NCI-H2171 treated with DMSO at 0.1 percent for 48 hours (cell line): ENCODE results near the gene C2orf68.
"Not testable (repeated sequence)": the region's sequence is repeated elsewhere in the genome, so short reads cannot be mapped to it uniquely, and the experiment has no call there.

Experiments used
- DNase-seq: peaks from one replicate; lab custom pipeline; 2025; lab: John Stamatoyannopoulos, UW

The C2orf68 gene

GRCh38 chr2:85611705-85612587 is at the start of gene C2orf68:
C2orf68 (minus strand) TSS chr2:85612066; CDS start chr2:85611984, 82 bp downstream.
- DNase-seq: peak; percentile 92

GRCh38 chr2:85661139-85661858 is 49.4 kb upstream of the C2orf68 start:
- no peak for DNase-seq

GRCh38 chr2:85660725-85661124 is 48.9 kb upstream of the C2orf68 start:
- DNase-seq: no peak

GRCh38 chr2:85660301-85660700 is 48.4 kb upstream of the C2orf68 start:
- DNase-seq: not testable (repeated sequence)

- DNase-seq: no peak
Measured at GRCh38 chr2:85659324-85659981, 47.6 kb upstream of the C2orf68 start.

- not testable (repeated sequence) for DNase-seq
Measured at GRCh38 chr2:85657399-85657798, 45.5 kb upstream of the C2orf68 start.

- no peak for DNase-seq
Measured at GRCh38 chr2:85656468-85656867, 44.6 kb upstream of the C2orf68 start.

- DNase-seq: no peak
Measured at GRCh38 chr2:85655961-85656417, 44.1 kb upstream of the C2orf68 start.

GRCh38 chr2:85653996-85654395 is 42.1 kb upstream of the C2orf68 start:
- no peak for DNase-seq

- DNase-seq: no peak
Measured at GRCh38 chr2:85652056-85652455, 40.2 kb upstream of the C2orf68 start.

GRCh38 chr2:85651097-85651496 is 39.2 kb upstream of the C2orf68 start:
- no peak for DNase-seq

GRCh38 chr2:85650456-85650855 is 38.6 kb upstream of the C2orf68 start:
- no peak for DNase-seq

- no peak for DNase-seq
Measured at GRCh38 chr2:85649201-85650190, 37.6 kb upstream of the C2orf68 start.

- DNase-seq: no peak
Measured at GRCh38 chr2:85648619-85649018, 36.8 kb upstream of the C2orf68 start.

GRCh38 chr2:85647823-85648526 is 36.1 kb upstream of the C2orf68 start:
- DNase-seq: no peak

GRCh38 chr2:85646166-85646565 is 34.3 kb upstream of the C2orf68 start:
- DNase-seq: no peak

GRCh38 chr2:85644909-85645308 is 33.0 kb upstream of the C2orf68 start:
- no peak for DNase-seq

- DNase-seq: no peak
Measured at GRCh38 chr2:85642725-85643124, 30.9 kb upstream of the C2orf68 start.

- no peak for DNase-seq
Measured at GRCh38 chr2:85635636-85636035, 23.8 kb upstream of the C2orf68 start.

GRCh38 chr2:85635011-85635410 is 23.1 kb upstream of the C2orf68 start:
- no peak for DNase-seq

GRCh38 chr2:85631316-85631715 is 19.4 kb upstream of the C2orf68 start:
- DNase-seq: no peak
